Activated naive CD4-positive, alpha-beta T cell treated with anti-CD3 and anti-CD28 coated beads for 36 hours (primary cell): ENCODE data around the gene FAM174A. TPM values are rescaled to one million over a fixed set of nuclear protein-coding genes. Genes with fewer than 3 reads are reported as not detected.

ENCODE experiments used
- CTCF ChIA-PET: fragments of 350-600 bp; sonication (Branson Sonifier 250); formaldehyde crosslinking; loops from one replicate; lab custom pipeline; 2021; ENCODE audit warnings: antibody characterized with exemption; lab: Charles Lee
- DNase-seq: peaks from one replicate; pipeline ENCODE4 v3.0.0-alpha.2; 2020
- H3K27ac Mint-ChIP-seq: one replicate; pipeline ENCODE4 v1.8.0; 2021; ENCODE audit warnings: mild to moderate bottlenecking, mixed read lengths
- H3K27me3 Mint-ChIP-seq: one replicate; pipeline ENCODE4 v1.8.0; 2021; ENCODE audit warnings: low read depth, mixed read lengths
- H3K36me3 Mint-ChIP-seq: one replicate; pipeline ENCODE4 v1.8.0; 2021; ENCODE audit warnings: low read depth, mixed read lengths
- H3K4me1 Mint-ChIP-seq: one replicate; pipeline ENCODE4 v1.8.0; 2021; ENCODE audit warnings: low read depth, mixed read lengths
- H3K4me3 Mint-ChIP-seq: one replicate; pipeline ENCODE4 v1.8.0; 2021; ENCODE audit warnings: mild to moderate bottlenecking, moderate library complexity, mixed read lengths
- H3K9me3 Mint-ChIP-seq: one replicate; pipeline ENCODE4 v1.8.0; 2021; ENCODE audit warnings: mixed read lengths
- intact Hi-C: fragments of 100-400 bp; cut with micrococcal nuclease; formaldehyde crosslinking; loops from one replicate; pipeline ENCODE4 v1.15.1; 2023
- total RNA-seq, 2 experiments: library from RNA; stranded (reverse); gene quantifications; one replicate each; pipeline ENCODE4 v1.2.3, GENCODE V29; 2021

Gene FAM174A
- 1 to 10 TPM; 3.1 to 3.9 TPM for total RNA-seq

GRCh38 chr5:100535060-100536005, at the start of gene FAM174A:
FAM174A (plus strand) TSS chr5:100535374; CDS start chr5:100535531, 157 bp downstream.
- Mint-ChIP-seq H3K4me3 (peak within 1 kb of the TSS; percentile 94), H3K27ac (peak within 1 kb of the TSS; percentile 75), H3K36me3 (peaks cover 17% of the 10 kb centered on the region), H3K4me1 (peaks cover 16% of the 10 kb centered on the region), H3K27me3 (no peaks in the 10 kb centered on the region), H3K9me3 (peaks cover 16% of the 10 kb centered on the region)
- DNase-seq = peak; percentile 96
- CTCF ChIA-PET = interaction anchor here (1.3 kb wide), 1 partner anchor 105 kb away, joined by 3 read pairs; no protein-coding TSS in a partner anchor
- intact Hi-C loops = loop anchor here (1.0 to 5.0 kb wide), 4 partner anchors 197 to 367 kb away; no protein-coding TSS in a partner anchor

- H3K9me3 Mint-ChIP-seq = peaks cover 3% of the 10 kb centered on the region
- DNase-seq = no peak
- CTCF ChIA-PET = no interaction called here
- peaks cover 4% of the 10 kb centered on the region for H3K27me3 Mint-ChIP-seq
- intact Hi-C loops = no loop called here
- no peaks in the 10 kb centered on the region for H3K4me1 Mint-ChIP-seq
- no peak overlapping the region for H3K4me3 Mint-ChIP-seq
- peaks cover 3% of the 10 kb centered on the region for H3K36me3 Mint-ChIP-seq
- H3K27ac Mint-ChIP-seq = no peak overlapping the region
These were observed 41.2 kb upstream of the FAM174A start for GRCh38 chr5:100493996-100494395.

- no peak overlapping the region for H3K27ac Mint-ChIP-seq
- peaks cover 2% of the 10 kb centered on the region for H3K27me3 Mint-ChIP-seq
- CTCF ChIA-PET = no interaction called here
- no peak for DNase-seq
- no peaks in the 10 kb centered on the region for H3K9me3 Mint-ChIP-seq
- no peaks in the 10 kb centered on the region for H3K4me1 Mint-ChIP-seq
- intact Hi-C loops = no loop called here
- H3K36me3 Mint-ChIP-seq = no peaks in the 10 kb centered on the region
- H3K4me3 Mint-ChIP-seq = no peak overlapping the region
These were observed 38.9 kb upstream of the FAM174A start for GRCh38 chr5:100496296-100496695.

GRCh38 chr5:100502684-100503083, 32.5 kb upstream of the FAM174A start:
- Mint-ChIP-seq H3K27me3 (peaks cover 2% of the 10 kb centered on the region), H3K4me1 (no peaks in the 10 kb centered on the region), H3K9me3 (no peaks in the 10 kb centered on the region), H3K27ac (no peak overlapping the region), H3K4me3 (no peak overlapping the region), H3K36me3 (no peaks in the 10 kb centered on the region)
- DNase-seq = no peak
- CTCF ChIA-PET = no interaction called here
- intact Hi-C loops = no loop called here

DNA sequence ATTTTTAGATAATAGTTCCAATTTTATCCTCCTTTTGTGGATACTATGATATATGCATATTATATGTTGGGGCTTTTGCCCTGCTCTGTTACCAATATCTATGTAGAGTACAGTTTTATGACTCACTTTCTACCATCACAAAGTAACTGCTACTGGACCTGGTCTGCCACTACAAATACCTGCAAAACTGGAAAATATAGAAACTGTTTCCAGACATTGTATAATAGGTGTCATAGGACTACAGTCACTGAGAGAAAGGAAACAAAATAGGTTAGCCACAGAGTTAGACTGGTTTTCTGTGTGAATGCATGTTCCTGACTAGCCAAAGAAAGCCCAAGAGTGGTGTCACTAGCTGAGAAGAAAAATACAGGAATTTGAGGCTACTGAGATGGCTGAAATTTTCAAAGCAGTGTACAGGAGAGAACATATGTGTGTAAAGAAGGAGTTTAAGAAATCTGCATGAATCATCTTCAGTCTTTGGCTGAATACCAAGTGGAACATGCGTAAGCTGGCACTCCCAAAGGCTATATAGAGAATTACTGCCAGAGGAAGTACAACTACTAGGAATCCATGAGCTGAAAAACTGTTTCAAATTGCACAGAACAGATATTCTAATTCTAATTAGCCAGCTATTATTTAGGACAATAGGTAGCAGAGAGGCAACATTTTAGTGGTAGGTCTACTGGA, 29.0 kb upstream of the FAM174A start:
- no peak overlapping the region for H3K27ac Mint-ChIP-seq
- H3K27me3 Mint-ChIP-seq = no peaks in the 10 kb centered on the region
- CTCF ChIA-PET = no interaction called here
- no peak for DNase-seq
- intact Hi-C loops = no loop called here
- H3K36me3 Mint-ChIP-seq = no peaks in the 10 kb centered on the region
- no peaks in the 10 kb centered on the region for H3K4me1 Mint-ChIP-seq
- H3K9me3 Mint-ChIP-seq = no peaks in the 10 kb centered on the region
- H3K4me3 Mint-ChIP-seq = no peak overlapping the region

GRCh38 chr5:100516285-100516684, 18.9 kb upstream of the FAM174A start:
- Mint-ChIP-seq H3K27me3 (peaks cover 4% of the 10 kb centered on the region), H3K4me3 (no peak overlapping the region), H3K9me3 (peaks cover 11% of the 10 kb centered on the region), H3K4me1 (no peaks in the 10 kb centered on the region), H3K36me3 (peaks cover 12% of the 10 kb centered on the region), H3K27ac (no peak overlapping the region)
- CTCF ChIA-PET = no interaction called here
- intact Hi-C loops = no loop called here
- no peak for DNase-seq

DNA sequence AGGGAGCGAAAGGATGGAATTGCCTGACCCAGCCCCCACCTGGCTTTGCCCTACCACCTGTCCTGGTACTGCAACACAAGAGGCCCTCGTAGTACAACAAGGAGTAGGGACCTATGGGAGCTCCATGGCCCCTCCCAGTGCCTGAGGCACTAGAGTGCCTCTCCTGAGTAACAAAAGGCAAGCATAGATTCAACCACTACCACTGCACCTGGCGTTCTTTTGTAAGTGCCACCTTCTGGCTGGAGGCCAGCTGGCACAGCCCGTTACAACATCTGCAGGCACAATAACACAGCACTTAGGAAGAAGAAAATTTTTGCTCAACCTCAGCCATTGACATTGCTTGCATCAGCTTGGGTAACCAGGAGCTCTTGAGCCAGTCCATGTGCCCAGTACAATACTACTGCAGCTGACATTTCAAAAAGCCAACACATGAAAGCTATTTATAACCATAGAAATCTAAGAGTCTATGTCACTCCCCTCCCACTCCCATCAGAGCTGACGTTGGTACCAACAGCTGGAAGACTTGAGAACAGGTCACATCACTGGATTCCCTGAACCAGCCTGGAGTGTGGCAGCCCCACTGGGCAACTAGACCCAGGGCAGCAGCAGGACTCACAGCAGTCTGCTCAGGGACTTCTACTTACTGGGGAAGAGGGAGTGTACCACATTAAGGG, 17.7 kb upstream of the FAM174A start:
- peaks cover 11% of the 10 kb centered on the region for H3K9me3 Mint-ChIP-seq
- CTCF ChIA-PET = interaction anchor here (0.6 kb wide), 1 partner anchor 1789 kb away, joined by 3 read pairs; no protein-coding TSS in a partner anchor
- H3K4me1 Mint-ChIP-seq = no peaks in the 10 kb centered on the region
- H3K27ac Mint-ChIP-seq = no peak overlapping the region
- no peak overlapping the region for H3K4me3 Mint-ChIP-seq
- no peak for DNase-seq
- H3K36me3 Mint-ChIP-seq = peaks cover 12% of the 10 kb centered on the region
- H3K27me3 Mint-ChIP-seq = peaks cover 6% of the 10 kb centered on the region
- intact Hi-C loops = no loop called here

DNA sequence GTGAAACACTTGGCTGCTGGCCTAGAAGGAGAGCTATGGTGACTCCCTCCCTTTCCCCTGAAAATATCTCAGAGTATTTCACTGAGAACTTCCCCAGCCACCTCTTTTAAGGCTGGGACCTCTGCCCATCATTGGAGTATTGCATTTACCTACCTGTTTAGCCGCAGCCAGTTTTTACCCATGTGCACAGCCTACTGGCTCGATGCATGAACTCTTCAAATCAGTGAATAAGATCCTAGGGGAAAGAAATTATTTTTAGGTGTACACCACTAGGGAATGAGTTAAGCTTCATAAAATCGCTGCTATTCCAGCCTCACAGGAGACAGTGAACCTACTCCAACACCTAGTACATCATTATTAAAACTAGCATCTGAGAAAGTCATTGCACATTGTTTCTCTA, 16.8 kb upstream of the FAM174A start:
- H3K4me3 Mint-ChIP-seq = no peak overlapping the region
- H3K4me1 Mint-ChIP-seq = no peaks in the 10 kb centered on the region
- CTCF ChIA-PET = no interaction called here
- no peak for DNase-seq
- intact Hi-C loops = no loop called here
- peaks cover 12% of the 10 kb centered on the region for H3K36me3 Mint-ChIP-seq
- peaks cover 6% of the 10 kb centered on the region for H3K27me3 Mint-ChIP-seq
- H3K9me3 Mint-ChIP-seq = peaks cover 11% of the 10 kb centered on the region
- no peak overlapping the region for H3K27ac Mint-ChIP-seq

DNA sequence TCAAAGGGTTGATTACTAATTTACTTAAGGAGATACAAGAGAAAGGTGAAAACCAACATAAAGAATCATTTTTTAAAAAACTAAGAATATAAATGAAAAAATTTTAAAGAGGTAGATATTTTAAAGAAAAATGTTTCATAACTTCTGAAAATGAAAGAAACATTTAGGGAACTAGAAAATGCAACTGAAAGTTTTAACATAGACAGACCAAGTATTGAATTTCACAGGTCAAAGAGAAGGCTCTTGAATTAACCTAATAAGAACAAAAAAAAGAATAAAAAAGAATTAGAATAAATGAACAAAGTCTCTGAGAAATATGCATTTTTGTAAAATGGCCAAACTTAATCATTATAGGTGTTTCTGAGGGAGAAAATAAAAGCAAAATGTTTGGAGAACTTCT, 16.1 kb upstream of the FAM174A start:
- CTCF ChIA-PET = no interaction called here
- Mint-ChIP-seq H3K27ac (no peak overlapping the region), H3K4me1 (no peaks in the 10 kb centered on the region), H3K27me3 (peaks cover 8% of the 10 kb centered on the region), H3K4me3 (no peak overlapping the region), H3K36me3 (peaks cover 12% of the 10 kb centered on the region), H3K9me3 (peaks cover 16% of the 10 kb centered on the region)
- intact Hi-C loops = no loop called here
- no peak for DNase-seq

- Mint-ChIP-seq H3K4me3 (no peak overlapping the region), H3K27ac (no peak overlapping the region), H3K9me3 (peaks cover 16% of the 10 kb centered on the region), H3K36me3 (peaks cover 12% of the 10 kb centered on the region), H3K4me1 (no peaks in the 10 kb centered on the region), H3K27me3 (peaks cover 16% of the 10 kb centered on the region)
- no peak for DNase-seq
- CTCF ChIA-PET = no interaction called here
- intact Hi-C loops = no loop called here
These were observed 14.8 kb upstream of the FAM174A start for GRCh38 chr5:100520348-100520747.

DNA sequence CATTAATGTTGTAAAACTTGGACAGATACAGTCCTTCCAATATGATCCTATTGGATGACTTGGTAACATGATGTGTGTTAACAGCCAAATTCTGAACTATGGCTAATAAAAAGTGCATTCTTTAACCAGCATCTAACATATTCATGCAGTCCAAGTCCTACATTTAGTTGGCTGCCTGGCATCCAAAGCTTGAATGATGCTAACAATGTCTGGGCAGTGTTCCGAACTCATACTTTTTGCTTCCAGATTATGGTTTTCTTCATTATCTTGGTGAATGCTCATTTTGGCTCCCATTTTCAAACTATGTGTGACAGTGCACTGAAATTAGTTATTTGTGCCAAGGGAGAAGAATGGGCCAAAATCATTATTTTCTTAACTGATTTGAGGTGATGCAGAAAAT, 2.8 kb downstream of the FAM174A start:
- Mint-ChIP-seq H3K27me3 (no peaks in the 10 kb centered on the region), H3K36me3 (no peaks in the 10 kb centered on the region), H3K4me1 (peaks cover 18% of the 10 kb centered on the region), H3K9me3 (no peaks in the 10 kb centered on the region), H3K4me3 (no peak overlapping the region), H3K27ac (no peak overlapping the region)
- CTCF ChIA-PET = no interaction called here
- DNase-seq = no peak
- intact Hi-C loops = loop anchor here (5.0 kb wide), 3 partner anchors 194 to 304 kb away; no protein-coding TSS in a partner anchor

GRCh38 chr5:100539519-100539918, 4.3 kb downstream of the FAM174A start:
- no peaks in the 10 kb centered on the region for H3K36me3 Mint-ChIP-seq
- H3K27ac Mint-ChIP-seq = no peak overlapping the region
- peaks cover 13% of the 10 kb centered on the region for H3K4me1 Mint-ChIP-seq
- intact Hi-C loops = loop anchor here (5.0 kb wide), 3 partner anchors 193 to 303 kb away; no protein-coding TSS in a partner anchor
- no peak overlapping the region for H3K4me3 Mint-ChIP-seq
- H3K27me3 Mint-ChIP-seq = no peaks in the 10 kb centered on the region
- no peaks in the 10 kb centered on the region for H3K9me3 Mint-ChIP-seq
- DNase-seq = no peak
- CTCF ChIA-PET = interaction anchor here (0.6 kb wide), 2 partner anchors 8 to 421 kb away, joined by 3 read pairs; no protein-coding TSS in a partner anchor
